Transverse colon (tissue), 3 donors: ENCODE results near the gene RTP3.

Experiments used
- POLR2A ChIP-seq: fragments of 450-650 bp; IDR thresholded peaks from one replicate; pipeline ENCODE4 v1.6.1; 2016; ENCODE audit warnings: antibody characterized with exemption, mild to moderate bottlenecking, moderate library complexity
- TF ChIP-seq, protein P1 (sequence below), 5 experiments: fragments of 200-600 bp in 3 of 5; fragments of 450-650 bp in 2 of 5; sonication (generic) in 3 of 5; IDR thresholded peaks; 1 replicate in 2 of 5; 2 replicates in 3 of 5; pipeline ENCODE4 v1.5.1; 2016 to 2017; ENCODE audit warnings: antibody characterized with exemption in 5 of 5, inconsistent platforms in 3 of 5, mild to moderate bottlenecking in 2 of 5, moderate library complexity in 1 of 5

GRCh38 chr3:46484911-46485778 lies 12.6 kb upstream of the RTP3 start:
- TF ChIP-seq POLR2A = no peak
- TF ChIP-seq, protein P1, sequence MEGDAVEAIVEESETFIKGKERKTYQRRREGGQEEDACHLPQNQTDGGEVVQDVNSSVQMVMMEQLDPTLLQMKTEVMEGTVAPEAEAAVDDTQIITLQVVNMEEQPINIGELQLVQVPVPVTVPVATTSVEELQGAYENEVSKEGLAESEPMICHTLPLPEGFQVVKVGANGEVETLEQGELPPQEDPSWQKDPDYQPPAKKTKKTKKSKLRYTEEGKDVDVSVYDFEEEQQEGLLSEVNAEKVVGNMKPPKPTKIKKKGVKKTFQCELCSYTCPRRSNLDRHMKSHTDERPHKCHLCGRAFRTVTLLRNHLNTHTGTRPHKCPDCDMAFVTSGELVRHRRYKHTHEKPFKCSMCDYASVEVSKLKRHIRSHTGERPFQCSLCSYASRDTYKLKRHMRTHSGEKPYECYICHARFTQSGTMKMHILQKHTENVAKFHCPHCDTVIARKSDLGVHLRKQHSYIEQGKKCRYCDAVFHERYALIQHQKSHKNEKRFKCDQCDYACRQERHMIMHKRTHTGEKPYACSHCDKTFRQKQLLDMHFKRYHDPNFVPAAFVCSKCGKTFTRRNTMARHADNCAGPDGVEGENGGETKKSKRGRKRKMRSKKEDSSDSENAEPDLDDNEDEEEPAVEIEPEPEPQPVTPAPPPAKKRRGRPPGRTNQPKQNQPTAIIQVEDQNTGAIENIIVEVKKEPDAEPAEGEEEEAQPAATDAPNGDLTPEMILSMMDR (IDR thresholded peaks at IDR 0.05) = no peak
